Endothelial cell of umbilical vein (primary cell): ENCODE results near the gene OR5A2. TPM values are rescaled to one million over a fixed set of nuclear protein-coding genes. Genes with fewer than 3 reads are reported as not detected.

Experiments used
- BruUV-seq: library from RNA; stranded (reverse); fragments of 400-500 nt; replicated peaks from 2 replicates; lab custom pipeline; 2021; lab: Mats Ljungman, UMichigan
- CTCF ChIA-PET: fragments of 300-600, 350-600 bp; sonication (Branson Sonifier 250); formaldehyde crosslinking; loops from one replicate; lab custom pipeline; 2021; ENCODE audit warnings: antibody characterized with exemption, inconsistent platforms; lab: Charles Lee
- POLR2A ChIA-PET: fragments of 300-600, 350-600 bp; sonication (Branson Sonifier 250); formaldehyde crosslinking; loops from one replicate; lab custom pipeline; 2021; ENCODE audit warnings: antibody characterized with exemption, inconsistent platforms; lab: Charles Lee
- DNase-seq: peaks from one replicate; pipeline ENCODE4 v3.0.0-alpha.2; 2011; ENCODE audit warnings: low read depth, low spot score
- FAIRE-seq: peaks from 2 replicates; lab custom pipeline; 2011; peaks lifted over from hg19 to GRCh38; lab: Jason Lieb, UNC
- H2AFZ ChIP-seq: 2 replicates; pipeline ENCODE4 v1.6.0; 2012; ENCODE audit warnings: low read depth, low read length, control low read depth, inconsistent platforms
- H3K27ac ChIP-seq: 2 replicates; pipeline ENCODE4 v1.5.1; 2011; ENCODE audit warnings: low read depth, mild to moderate bottlenecking, control low read depth, low read length, moderate library complexity; ENCODE audit not compliant: insufficient read depth
- H3K27me3 ChIP-seq, 2 experiments: 2 replicates each; pipeline versions ENCODE4 v1.6.0 to v1.6.1; 2011; ENCODE audit warnings: low read length in 2 of 2, mixed read lengths in 1 of 2; ENCODE audit not compliant: control insufficient read depth in 2 of 2, insufficient read depth in 2 of 2
- H3K36me3 ChIP-seq, 2 experiments: 2 replicates in 1 of 2; 3 replicates in 1 of 2; pipeline ENCODE4 v1.5.1; 2011; ENCODE audit warnings: low read length in 2 of 2, mild to moderate bottlenecking in 1 of 2, moderate library complexity in 1 of 2; ENCODE audit not compliant: control insufficient read depth in 2 of 2, insufficient read depth in 2 of 2; ENCODE audit errors: extremely low read depth in 1 of 2
- H3K4me1 ChIP-seq: 3 replicates; pipeline ENCODE4 v1.5.1; 2011; ENCODE audit warnings: mild to moderate bottlenecking, low read length; ENCODE audit not compliant: control insufficient read depth, insufficient read depth; ENCODE audit errors: extremely low read depth
- H3K4me2 ChIP-seq: 2 replicates; pipeline ENCODE4 v1.6.1; 2011; ENCODE audit warnings: low read length, control low read depth, mixed read lengths; ENCODE audit not compliant: insufficient read depth
- H3K4me3 ChIP-seq, 3 experiments: fragments of 200-600 bp in 1 of 3; sonication (generic), shearing (Covaris generic) in 1 of 3; replicated peaks in 1 of 3; 2 replicates each; pipeline ENCODE4 v1.5.1; 2011 to 2016; ENCODE audit warnings: control low read depth in 3 of 3, low read length in 3 of 3, mild to moderate bottlenecking in 2 of 3, inconsistent platforms in 1 of 3, low read depth in 1 of 3, moderate library complexity in 1 of 3; ENCODE audit not compliant: insufficient read depth in 1 of 3
- H3K79me2 ChIP-seq: 2 replicates; pipeline ENCODE4 v1.6.0; 2012; ENCODE audit warnings: low read length, inconsistent platforms; ENCODE audit not compliant: control insufficient read depth, insufficient read depth
- H3K9ac ChIP-seq: replicated peaks from 2 replicates; pipeline ENCODE3; 2011; ENCODE audit warnings: low read length, control low read depth; ENCODE audit not compliant: insufficient read depth; ENCODE audit errors: extremely low read depth
- H3K9me1 ChIP-seq: replicated peaks from 3 replicates; pipeline ENCODE4 v1.6.0; 2011; ENCODE audit warnings: mild to moderate bottlenecking, low read length; ENCODE audit not compliant: control insufficient read depth, insufficient read depth; ENCODE audit errors: extremely low read depth
- H3K9me3 ChIP-seq: replicated peaks from 2 replicates; pipeline ENCODE4 v1.5.1; 2012; ENCODE audit warnings: low read length, inconsistent platforms; ENCODE audit not compliant: control insufficient read depth, insufficient read depth
- H4K20me1 ChIP-seq: replicated peaks from 2 replicates; pipeline ENCODE3; 2011; ENCODE audit warnings: mild to moderate bottlenecking, low read length; ENCODE audit not compliant: control insufficient read depth, insufficient read depth; ENCODE audit errors: extremely low read depth
- EZH2 ChIP-seq: IDR thresholded peaks from 2 replicates; pipeline ENCODE4 v1.6.1; 2012; ENCODE audit warnings: borderline replicate concordance, low read depth, mild to moderate bottlenecking, moderate library complexity, low read length, inconsistent platforms; ENCODE audit not compliant: severe bottlenecking
- FOS ChIP-seq: IDR thresholded peaks from 2 replicates; pipeline ENCODE4 v1.6.1; 2011; ENCODE audit warnings: mild to moderate bottlenecking, low read length, moderate library complexity, borderline replicate concordance; ENCODE audit not compliant: insufficient read depth
- GATA2 ChIP-seq: IDR thresholded peaks from 2 replicates; pipeline ENCODE4 v1.7.0; 2011; ENCODE audit warnings: low read depth, mild to moderate bottlenecking, moderate library complexity, mixed read lengths, low read length; ENCODE audit not compliant: insufficient read length, insufficient read depth
- JUN ChIP-seq: IDR thresholded peaks from 2 replicates; pipeline ENCODE4 v1.6.1; 2011; ENCODE audit warnings: borderline replicate concordance, low read depth; ENCODE audit not compliant: insufficient read length, insufficient read depth
- MYC ChIP-seq: IDR thresholded peaks from one replicate; pipeline ENCODE4 v1.6.1; 2011; ENCODE audit warnings: mild to moderate bottlenecking, low read depth, low read length
- POLR2A ChIP-seq: IDR thresholded peaks from 2 replicates; pipeline ENCODE4 v1.6.1; 2012; ENCODE audit warnings: low read depth, mild to moderate bottlenecking, control low read depth, low read length
- POLR2AphosphoS5 ChIP-seq: IDR thresholded peaks from 2 replicates; pipeline ENCODE4 v1.6.1; 2012; ENCODE audit warnings: low read depth, mild to moderate bottlenecking, control low read depth, low read length, moderate library complexity; ENCODE audit not compliant: insufficient read depth
- dilution Hi-C: fragments of 300-500 bp; cut with MboI; formaldehyde crosslinking; loops from one replicate; pipeline ENCODE4 v1.15.0; 2019; ENCODE audit warnings: low sequenced_read_pairs; ENCODE audit not compliant: extremely low pct_ligation_motif_present
- intact Hi-C: fragments of 100-400 bp; cut with micrococcal nuclease; formaldehyde crosslinking; loops from one replicate; pipeline ENCODE4 v1.10.0; 2022
- polyA plus RNA-seq, 4 experiments: library from polyadenylated mRNA; depleted of rRNA in 3 of 4; stranded (reverse) in 3 of 4; unstranded in 1 of 4; fragments of >200 nt; gene quantifications; 2 replicates each; pipeline versions ENCODE4 v1.2.1 to v1.2.3, GENCODE V29; 2011 to 2012; ENCODE audit warnings: missing spikeins in 1 of 4
- total RNA-seq: library from RNA; stranded (reverse); gene quantifications from 2 replicates; pipeline ENCODE4 v1.2.3, GENCODE V29; 2021
- TF ChIP-seq, protein P1 (sequence below): IDR thresholded peaks from 2 replicates; pipeline ENCODE4 v1.6.1; 2011; ENCODE audit not compliant: insufficient read depth, insufficient read length
- TF ChIP-seq, protein P2 (sequence below), 2 donors: IDR thresholded peaks; 1 replicate in 1 of 2; 2 replicates in 1 of 2; pipeline ENCODE4 v1.5.1; 2011; ENCODE audit warnings: low read length in 2 of 2, mild to moderate bottlenecking in 2 of 2, moderate library complexity in 2 of 2, control low read depth in 1 of 2, inconsistent platforms in 1 of 2, low read depth in 1 of 2; ENCODE audit not compliant: insufficient read depth in 1 of 2; ENCODE audit errors: extremely low read depth in 1 of 2

OR5A2 gene
- total and polyA plus RNA-seq, 2 donors (not counting 3 experiments of a cell fraction or from before 2014, with no cell fraction given) = not detected

DNA sequence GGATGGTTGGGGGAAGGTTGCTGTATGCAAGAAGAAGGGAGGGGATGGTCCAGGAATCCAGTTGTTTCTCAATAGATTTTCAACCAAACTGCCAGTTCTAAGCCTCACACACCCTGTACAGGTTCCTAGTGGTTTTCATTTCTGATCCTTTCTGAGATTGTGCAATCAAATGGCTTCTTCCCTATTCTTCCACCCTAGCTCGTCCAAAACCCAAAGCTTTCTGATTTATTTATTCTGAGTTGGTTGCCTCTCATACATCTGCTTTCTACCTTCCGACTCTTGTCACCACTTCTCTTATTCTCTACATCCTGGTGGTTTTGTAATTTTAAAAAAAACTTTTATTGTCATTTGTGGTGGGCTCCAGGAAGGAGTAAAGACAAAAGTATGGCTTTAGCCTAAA lies 12.6 kb downstream of the OR5A2 start:
- BruUV-seq = no TSS peak
- no peak for TF ChIP-seq EZH2
- TF ChIP-seq, protein P1, sequence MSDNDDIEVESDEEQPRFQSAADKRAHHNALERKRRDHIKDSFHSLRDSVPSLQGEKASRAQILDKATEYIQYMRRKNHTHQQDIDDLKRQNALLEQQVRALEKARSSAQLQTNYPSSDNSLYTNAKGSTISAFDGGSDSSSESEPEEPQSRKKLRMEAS = no peak
- no peaks in the 10 kb centered on the region for H3K79me2 ChIP-seq
- ChIA-PET POLR2A (no interaction called here), CTCF (interaction anchor here (1.1 kb wide), 1 partner anchor 14 kb away, joined by 3 read pairs; no protein-coding TSS in a partner anchor)
- H3K9me3 ChIP-seq = no peaks in the 10 kb centered on the region
- H3K27ac ChIP-seq = no peak overlapping the region
- H3K27me3 ChIP-seq = no peaks in the 10 kb centered on the region
- no peak for DNase-seq
- dilution Hi-C loops (no loop called here), intact Hi-C loops (no loop called here)
- no peak overlapping the region for H3K9ac ChIP-seq
- no peak overlapping the region for H2AFZ ChIP-seq
- H3K4me3 ChIP-seq = no peak overlapping the region
- H3K36me3 ChIP-seq = no peaks in the 10 kb centered on the region
- FAIRE-seq = no peak
- no peak overlapping the region for H3K4me2 ChIP-seq
- H4K20me1 ChIP-seq = no peaks in the 10 kb centered on the region
- H3K4me1 ChIP-seq = no peaks in the 10 kb centered on the region
- H3K9me1 ChIP-seq = no peaks in the 10 kb centered on the region

DNA sequence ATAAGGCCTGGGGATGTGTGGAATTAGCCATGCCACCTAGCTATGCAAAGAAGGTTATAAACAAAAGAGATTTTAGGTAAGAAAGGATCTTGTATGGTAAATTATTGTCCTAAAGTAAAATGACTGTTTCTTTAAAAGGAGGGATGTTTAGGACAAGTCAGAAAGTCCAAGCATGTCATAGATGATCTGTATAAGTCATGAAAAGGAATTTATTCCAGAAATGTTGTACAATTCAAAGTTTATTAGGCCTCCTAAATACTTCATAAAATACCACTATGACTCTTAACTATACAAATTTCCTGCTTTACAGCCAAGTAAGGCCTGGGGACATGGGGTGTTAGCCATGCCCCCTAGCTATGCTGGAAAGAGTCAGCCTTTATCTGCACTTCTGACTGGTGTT lies 22.7 kb downstream of the OR5A2 start:
- POLR2A ChIA-PET = no interaction called here
- no peaks in the 10 kb centered on the region for H3K27me3 ChIP-seq
- intact Hi-C loops (no loop called here), dilution Hi-C loops (no loop called here)
- H3K4me3 ChIP-seq = no peak overlapping the region
- H3K79me2 ChIP-seq = no peaks in the 10 kb centered on the region
- H4K20me1 ChIP-seq = no peaks in the 10 kb centered on the region
- FAIRE-seq (no peak), DNase-seq (no peak)
- H3K27ac ChIP-seq = no peak overlapping the region
- no peaks in the 10 kb centered on the region for H3K9me3 ChIP-seq
- no peaks in the 10 kb centered on the region for H3K9me1 ChIP-seq
- H3K4me1 ChIP-seq = no peaks in the 10 kb centered on the region
- BruUV-seq = no TSS peak
- no peaks in the 10 kb centered on the region for H3K36me3 ChIP-seq
- CTCF ChIA-PET = interaction anchor here (1.5 kb wide), 1 partner anchor 12 kb away, joined by 4 read pairs; no protein-coding TSS in a partner anchor
- no peak for TF ChIP-seq JUN
- no peak for TF ChIP-seq POLR2A
- TF ChIP-seq FOS = no peak
- TF ChIP-seq MYC = no peak
- no peak for TF ChIP-seq POLR2AphosphoS5
- TF ChIP-seq, protein P2, sequence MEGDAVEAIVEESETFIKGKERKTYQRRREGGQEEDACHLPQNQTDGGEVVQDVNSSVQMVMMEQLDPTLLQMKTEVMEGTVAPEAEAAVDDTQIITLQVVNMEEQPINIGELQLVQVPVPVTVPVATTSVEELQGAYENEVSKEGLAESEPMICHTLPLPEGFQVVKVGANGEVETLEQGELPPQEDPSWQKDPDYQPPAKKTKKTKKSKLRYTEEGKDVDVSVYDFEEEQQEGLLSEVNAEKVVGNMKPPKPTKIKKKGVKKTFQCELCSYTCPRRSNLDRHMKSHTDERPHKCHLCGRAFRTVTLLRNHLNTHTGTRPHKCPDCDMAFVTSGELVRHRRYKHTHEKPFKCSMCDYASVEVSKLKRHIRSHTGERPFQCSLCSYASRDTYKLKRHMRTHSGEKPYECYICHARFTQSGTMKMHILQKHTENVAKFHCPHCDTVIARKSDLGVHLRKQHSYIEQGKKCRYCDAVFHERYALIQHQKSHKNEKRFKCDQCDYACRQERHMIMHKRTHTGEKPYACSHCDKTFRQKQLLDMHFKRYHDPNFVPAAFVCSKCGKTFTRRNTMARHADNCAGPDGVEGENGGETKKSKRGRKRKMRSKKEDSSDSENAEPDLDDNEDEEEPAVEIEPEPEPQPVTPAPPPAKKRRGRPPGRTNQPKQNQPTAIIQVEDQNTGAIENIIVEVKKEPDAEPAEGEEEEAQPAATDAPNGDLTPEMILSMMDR (IDR thresholded peaks at IDR 0.05; ENCODE audit: extremely low read depth in 1 of 2, insufficient read depth in 1 of 2, low read depth in 1 of 2, low read length in 2 of 2) = no peak
- no peak for TF ChIP-seq EZH2
- no peak for TF ChIP-seq GATA2
- TF ChIP-seq, protein P1 = no peak
- H3K4me2 ChIP-seq = no peak overlapping the region
- no peak overlapping the region for H2AFZ ChIP-seq
- H3K9ac ChIP-seq = no peak overlapping the region
